Duodenal mucosa (tissue), 2 donors: ENCODE data around the gene MDH1.
"Not testable (repeated sequence)": the region's sequence is repeated elsewhere in the genome, so short reads cannot be mapped to it uniquely, and the experiment has no call there.

Experiments
- H3K27ac ChIP-seq: one replicate; pipeline ENCODE4 v1.7.0; 2013; ENCODE audit warnings: low read depth, low read length
- H3K27me3 ChIP-seq, 2 donors: one replicate each; pipeline ENCODE4 v1.7.0; 2013; ENCODE audit warnings: low read length in 2 of 2, control low read depth in 1 of 2; ENCODE audit not compliant: insufficient read depth in 2 of 2, control insufficient read depth in 1 of 2
- H3K36me3 ChIP-seq, 2 donors: one replicate each; pipeline ENCODE4 v1.7.0; 2013; ENCODE audit warnings: low read length in 2 of 2, control low read depth in 1 of 2; ENCODE audit not compliant: insufficient read depth in 2 of 2, control insufficient read depth in 1 of 2
- H3K4me1 ChIP-seq, 2 donors: one replicate each; pipeline ENCODE4 v1.7.0; 2013; ENCODE audit warnings: low read length in 2 of 2, control low read depth in 1 of 2; ENCODE audit not compliant: insufficient read depth in 2 of 2, control insufficient read depth in 1 of 2
- H3K4me3 ChIP-seq, 2 donors: one replicate each; pipeline ENCODE4 v1.7.0; 2013; ENCODE audit warnings: low read length in 2 of 2, low read depth in 1 of 2
- H3K9ac ChIP-seq, 2 donors: one replicate each; pipeline ENCODE4 v1.7.0; 2013; ENCODE audit warnings: low read length in 2 of 2, low read depth in 1 of 2
- H3K9me3 ChIP-seq, 2 donors: one replicate each; pipeline ENCODE4 v1.7.0; 2013; ENCODE audit warnings: low read length in 2 of 2, control low read depth in 1 of 2; ENCODE audit not compliant: control insufficient read depth in 1 of 2

MDH1 gene

DNA sequence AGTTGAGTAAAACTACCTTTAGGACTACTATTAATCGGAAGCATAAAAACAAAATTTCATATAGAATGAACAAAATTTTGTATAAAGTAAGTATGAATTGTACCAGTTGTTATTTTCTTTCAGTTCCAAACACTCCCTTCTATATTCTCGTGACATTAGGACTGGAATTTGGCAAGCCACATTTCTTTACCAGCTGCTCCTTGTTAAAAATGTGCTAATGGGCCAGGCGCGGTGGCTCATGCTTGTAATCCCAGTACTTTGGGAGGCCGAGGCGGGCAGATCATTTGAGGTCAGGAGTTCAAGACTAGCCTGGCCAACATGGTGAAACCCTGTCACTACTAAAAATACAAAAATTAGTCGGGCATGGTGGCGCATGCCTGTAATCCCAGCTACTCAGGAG, 20.1 kb downstream of the MDH1 start:
- not testable (repeated sequence) for H3K9me3 ChIP-seq, H3K27me3 ChIP-seq, H3K4me1 ChIP-seq, H3K9ac ChIP-seq, H3K27ac ChIP-seq, H3K4me3 ChIP-seq
- H3K36me3 ChIP-seq = peaks cover 14 to 28% of the 10 kb centered on the region in 2 donors

- H3K9me3 ChIP-seq = no peaks in the 10 kb centered on the region
- peaks cover 4 to 17% of the 10 kb centered on the region in 2 donors for H3K36me3 ChIP-seq
- no peak overlapping the region for H3K27ac ChIP-seq
- H3K9ac ChIP-seq = no peak overlapping the region
- H3K4me3 ChIP-seq = no peak overlapping the region
- H3K27me3 ChIP-seq = no peaks in the 10 kb centered on the region
- H3K4me1 ChIP-seq = no peaks in the 10 kb centered on the region
These were observed 21.8 kb downstream of the MDH1 start for GRCh38 chr2:63610525-63610924.

DNA sequence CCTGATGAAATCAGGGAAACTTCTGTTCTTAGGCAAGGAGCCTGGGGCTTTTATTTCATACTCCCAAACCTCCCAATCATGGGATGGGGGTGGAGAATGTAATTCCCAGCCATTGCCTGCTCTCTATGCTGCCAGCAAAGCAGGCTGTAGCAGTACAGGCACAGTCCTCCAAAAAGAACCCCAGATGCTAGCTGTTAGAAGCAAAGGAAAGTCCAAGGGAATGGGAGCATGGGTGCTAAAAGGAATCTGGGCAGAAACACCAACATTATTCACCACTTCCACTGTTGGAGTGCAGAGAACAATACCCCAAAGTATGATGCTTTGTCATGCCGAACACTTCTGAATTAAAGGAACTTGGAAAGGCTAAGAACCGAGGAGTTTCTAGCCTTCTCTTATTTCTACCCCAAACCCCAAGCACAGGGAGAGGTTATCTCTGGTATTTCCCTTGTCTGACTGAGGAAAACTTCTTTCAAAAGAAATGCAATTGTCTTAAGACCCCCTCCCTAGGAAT, 24.7 kb downstream of the MDH1 start:
- Histone ChIP-seq H3K27me3 (no peaks in the 10 kb centered on the region), H3K36me3 (no peaks in the 10 kb centered on the region), H3K9me3 (no peaks in the 10 kb centered on the region), H3K4me3 (no peak overlapping the region), H3K27ac (no peak overlapping the region), H3K4me1 (no peaks in the 10 kb centered on the region), H3K9ac (no peak overlapping the region)

- Histone ChIP-seq H3K4me1 (no peaks in the 10 kb centered on the region), H3K9me3 (no peaks in the 10 kb centered on the region), H3K27me3 (no peaks in the 10 kb centered on the region), H3K4me3 (no peak overlapping the region), H3K27ac (no peak overlapping the region), H3K9ac (no peak overlapping the region), H3K36me3 (no peaks in the 10 kb centered on the region)
These were observed 25.7 kb downstream of the MDH1 start for GRCh38 chr2:63614448-63614968.

DNA sequence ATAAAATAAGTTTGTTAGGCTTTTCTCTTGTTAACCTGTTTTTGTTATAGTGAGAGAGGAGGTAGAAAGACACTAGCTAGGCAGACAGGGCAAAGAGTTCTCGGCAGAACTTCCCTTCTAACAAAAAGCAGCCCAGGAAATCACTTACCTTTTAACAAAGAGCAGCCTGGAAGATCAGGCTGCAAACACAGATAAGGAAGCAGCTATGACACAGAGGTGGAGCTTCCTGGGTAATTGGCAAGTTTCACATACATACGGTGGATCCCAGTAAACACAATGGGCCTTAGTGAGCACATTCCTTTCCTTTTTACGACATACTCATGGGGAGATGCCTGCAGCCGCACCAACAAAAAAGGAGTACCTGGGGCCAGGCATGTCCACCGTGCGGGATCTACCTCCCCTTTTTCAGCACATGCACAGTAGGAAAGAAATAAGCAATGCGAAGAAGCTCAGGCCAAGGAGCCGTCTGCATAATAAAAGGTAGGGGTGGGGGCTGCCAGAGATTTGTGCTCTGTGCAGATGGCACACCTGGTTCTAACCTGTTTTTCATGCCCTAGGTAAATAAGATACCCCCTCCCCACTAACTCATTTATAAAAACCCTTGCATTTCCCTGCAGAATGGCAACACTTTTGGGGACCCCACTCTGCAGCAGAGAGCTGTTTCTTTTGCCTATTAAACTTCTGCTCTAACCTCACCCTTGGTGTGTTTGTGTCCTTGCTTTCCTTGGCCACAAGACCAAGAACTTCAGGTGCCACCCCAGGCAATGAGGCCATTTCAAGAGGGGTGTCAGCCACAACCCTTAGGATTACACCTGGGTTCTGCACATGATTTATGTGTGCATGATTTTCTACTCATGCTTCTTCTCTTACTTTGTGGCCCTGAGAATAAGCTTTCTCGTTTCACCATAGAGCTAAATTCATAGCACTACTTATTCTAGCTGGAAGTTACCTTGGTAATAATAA, 26.5 kb downstream of the MDH1 start:
- Histone ChIP-seq H3K9me3 (no peaks in the 10 kb centered on the region), H3K27ac (no peak overlapping the region), H3K4me3 (no peak overlapping the region), H3K4me1 (no peaks in the 10 kb centered on the region), H3K27me3 (no peaks in the 10 kb centered on the region), H3K9ac (no peak overlapping the region), H3K36me3 (no peaks in the 10 kb centered on the region)

DNA sequence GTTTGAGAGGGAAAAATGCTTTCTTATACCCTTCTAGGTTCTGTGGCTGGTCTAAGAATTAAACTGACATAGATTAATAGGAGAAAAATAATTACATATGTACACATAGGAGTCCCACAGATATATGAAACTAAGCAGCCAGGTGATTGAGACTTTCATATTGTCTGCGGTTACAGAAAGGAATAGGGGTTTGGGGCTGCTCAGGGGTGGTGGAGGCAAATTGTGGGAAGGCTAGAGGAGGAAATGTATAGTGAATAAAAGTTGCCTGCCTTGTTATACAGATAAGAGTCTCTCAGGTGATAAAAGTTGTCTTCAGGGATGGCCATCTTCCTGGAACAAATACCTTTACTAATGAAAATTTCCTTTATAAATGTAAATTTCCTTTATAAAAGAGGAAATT, 28.6 kb downstream of the MDH1 start:
- H3K9me3 ChIP-seq = no peaks in the 10 kb centered on the region
- no peak overlapping the region for H3K4me3 ChIP-seq
- no peaks in the 10 kb centered on the region for H3K36me3 ChIP-seq
- H3K9ac ChIP-seq = no peak overlapping the region
- no peaks in the 10 kb centered on the region for H3K27me3 ChIP-seq
- no peak overlapping the region for H3K27ac ChIP-seq
- H3K4me1 ChIP-seq = no peaks in the 10 kb centered on the region

- Histone ChIP-seq H3K4me1 (no peaks in the 10 kb centered on the region), H3K4me3 (no peak overlapping the region), H3K36me3 (no peaks in the 10 kb centered on the region), H3K9ac (no peak overlapping the region), H3K27me3 (no peaks in the 10 kb centered on the region), H3K27ac (no peak overlapping the region), H3K9me3 (no peaks in the 10 kb centered on the region)
These were observed 30.6 kb downstream of the MDH1 start for GRCh38 chr2:63619328-63619727.

- Histone ChIP-seq H3K9ac (no peak overlapping the region), H3K27ac (no peak overlapping the region), H3K27me3 (no peaks in the 10 kb centered on the region)
These were observed 34.0 kb downstream of the MDH1 start for GRCh38 chr2:63622751-63623150.

GRCh38 chr2:63623763-63624162, 35.0 kb downstream of the MDH1 start:
- not testable (repeated sequence) for H3K4me3 ChIP-seq, H3K9ac ChIP-seq, H3K9me3 ChIP-seq, H3K36me3 ChIP-seq, H3K27me3 ChIP-seq, H3K27ac ChIP-seq, H3K4me1 ChIP-seq

More at GRCh38 chr2:63622751-63623150, 34.0 kb downstream of the MDH1 start:
- no peaks in the 10 kb centered on the region for H3K36me3 ChIP-seq
- H3K4me3 ChIP-seq = no peak overlapping the region
- H3K9me3 ChIP-seq = no peaks in the 10 kb centered on the region
- H3K4me1 ChIP-seq = no peaks in the 10 kb centered on the region

- Histone ChIP-seq H3K36me3 (no peaks in the 10 kb centered on the region), H3K27me3 (no peaks in the 10 kb centered on the region), H3K4me1 (no peaks in the 10 kb centered on the region), H3K27ac (no peak overlapping the region), H3K9me3 (peaks cover 5 to 7% of the 10 kb centered on the region in 2 donors), H3K9ac (no peak overlapping the region), H3K4me3 (no peak overlapping the region)
These were observed 39.1 kb downstream of the MDH1 start for GRCh38 chr2:63627866-63628265.
